Ascending aorta (tissue), 2 donors: Measurements from ENCODE around the gene CBLL1. TPM values are rescaled to one million over a fixed set of nuclear protein-coding genes. Genes with fewer than 3 reads are reported as not detected.

Experiments used
- DNase-seq, 2 donors: peaks; one replicate each; pipeline ENCODE4 v3.0.0-alpha.2; 2019; ENCODE audit warnings: low spot score in 2 of 2
- H3K27ac ChIP-seq, 2 donors: fragments of 200-600 bp; sonication (generic); one replicate each; pipeline ENCODE4 v1.5.1; 2016 to 2017; ENCODE audit warnings: mild to moderate bottlenecking in 1 of 2
- H3K27me3 ChIP-seq: fragments of 200-600 bp; sonication (generic); one replicate; pipeline ENCODE4 v1.5.1; 2017
- H3K36me3 ChIP-seq, 2 donors: fragments of 200-600 bp; sonication (generic); one replicate each; pipeline ENCODE4 v1.5.1; 2016
- H3K4me1 ChIP-seq, 2 donors: fragments of 200-600 bp; sonication (generic); one replicate each; pipeline ENCODE4 v1.5.1; 2016 to 2017; ENCODE audit warnings: mild to moderate bottlenecking in 1 of 2
- H3K4me3 ChIP-seq, 2 donors: fragments of 200-600 bp; sonication (generic); one replicate each; pipeline ENCODE4 v1.5.1; 2016 to 2017; ENCODE audit warnings: mild to moderate bottlenecking in 1 of 2
- H3K9me3 ChIP-seq, 2 donors: fragments of 200-600 bp; sonication (generic); one replicate each; pipeline ENCODE4 v1.5.1; 2016
- CTCF ChIP-seq, 3 experiments: fragments of 200-600 bp in 2 of 3; fragments of 450-650 bp in 1 of 3; sonication (generic) in 2 of 3; IDR thresholded peaks; one replicate each; pipeline ENCODE4 v1.5.1; 2016 to 2019; ENCODE audit warnings: antibody characterized with exemption in 3 of 3, mild to moderate bottlenecking in 1 of 3, moderate library complexity in 1 of 3
- intact Hi-C: fragments of 100-400 bp; cut with DNase I; formaldehyde crosslinking; loops from one replicate; pipeline ENCODE4 v1.15.1; 2023
- total RNA-seq: library from RNA; depleted of rRNA; stranded (reverse); fragments of >200 nt; gene quantifications from one replicate; pipeline ENCODE4 v1.1.0, GENCODE V29; 2016

The CBLL1 gene
- total RNA-seq, 1 donor from 2014 or later: 44.1 TPM

- no peaks in the 10 kb centered on the region for H3K36me3 ChIP-seq
- no peaks in the 10 kb centered on the region for H3K27me3 ChIP-seq
- H3K9me3 ChIP-seq: no peaks in the 10 kb centered on the region
- no peaks in the 10 kb centered on the region for H3K4me1 ChIP-seq
- intact Hi-C loops: no loop called here
- no peak overlapping the region for H3K4me3 ChIP-seq
- no peak for DNase-seq
- H3K27ac ChIP-seq: no peak overlapping the region
- no peak for TF ChIP-seq CTCF (IDR thresholded peaks at IDR 0.05)
These were observed 31.0 kb upstream of the CBLL1 start for GRCh38 chr7:107712896-107713295.

- no peaks in the 10 kb centered on the region for H3K27me3 ChIP-seq
- H3K27ac ChIP-seq: no peak overlapping the region
- no peaks in the 10 kb centered on the region for H3K36me3 ChIP-seq
- intact Hi-C loops: no loop called here
- TF ChIP-seq CTCF (IDR thresholded peaks at IDR 0.05): no peak
- DNase-seq: no peak
- no peaks in the 10 kb centered on the region for H3K9me3 ChIP-seq
- no peaks in the 10 kb centered on the region for H3K4me1 ChIP-seq
- no peak overlapping the region for H3K4me3 ChIP-seq
These were observed 28.4 kb upstream of the CBLL1 start for GRCh38 chr7:107715531-107715930.

- intact Hi-C loops: no loop called here
These were observed 25.3 kb upstream of the CBLL1 start for GRCh38 chr7:107718456-107719193.

GRCh38 chr7:107721286-107721685, 22.7 kb upstream of the CBLL1 start:
- no peak overlapping the region for H3K4me3 ChIP-seq
- H3K27me3 ChIP-seq: no peaks in the 10 kb centered on the region
- no peaks in the 10 kb centered on the region for H3K9me3 ChIP-seq
- no peak for DNase-seq
- TF ChIP-seq CTCF (IDR thresholded peaks at IDR 0.05): no peak
- H3K27ac ChIP-seq: no peak overlapping the region
- intact Hi-C loops: loop anchor here (10.0 kb wide), 2 partner anchors 516 to 576 kb away; no protein-coding TSS in a partner anchor
- no peaks in the 10 kb centered on the region for H3K4me1 ChIP-seq
- no peaks in the 10 kb centered on the region for H3K36me3 ChIP-seq

More at GRCh38 chr7:107718456-107719193, 25.3 kb upstream of the CBLL1 start:
- H3K4me3 ChIP-seq: no peak overlapping the region
- TF ChIP-seq CTCF (IDR thresholded peaks at IDR 0.05): no peak
- H3K27ac ChIP-seq: no peak overlapping the region
- no peak for DNase-seq
- H3K4me1 ChIP-seq: no peaks in the 10 kb centered on the region
- no peaks in the 10 kb centered on the region for H3K27me3 ChIP-seq
- H3K9me3 ChIP-seq: no peaks in the 10 kb centered on the region
- H3K36me3 ChIP-seq: no peaks in the 10 kb centered on the region

GRCh38 chr7:107723255-107723654, 20.7 kb upstream of the CBLL1 start:
- TF ChIP-seq CTCF (IDR thresholded peaks at IDR 0.05): no peak
- no peaks in the 10 kb centered on the region for H3K36me3 ChIP-seq
- H3K4me1 ChIP-seq: no peaks in the 10 kb centered on the region
- H3K27ac ChIP-seq: no peak overlapping the region
- no peak for DNase-seq
- intact Hi-C loops: loop anchor here (10.0 kb wide), 2 partner anchors 518 to 578 kb away; no protein-coding TSS in a partner anchor
- no peaks in the 10 kb centered on the region for H3K27me3 ChIP-seq
- no peaks in the 10 kb centered on the region for H3K9me3 ChIP-seq
- H3K4me3 ChIP-seq: no peak overlapping the region
